AG04449 (cell line): ENCODE data around the gene TARBP1.
A peak's percentile ranks its signal among the peaks of the same experiment; 100 is the strongest.

Source experiments
- CTCF ChIA-PET: fragments of 350-600 bp; formaldehyde crosslinking; extraction: SDS; loops from one replicate; lab custom pipeline; 2021; ENCODE audit warnings: antibody characterized with exemption; lab: Yijun Ruan, JAX
- POLR2A ChIA-PET: fragments of 400-600, 350-600 bp; formaldehyde crosslinking; extraction: SDS; loops from one replicate; lab custom pipeline; 2020; ENCODE audit warnings: antibody characterized with exemption, inconsistent platforms; lab: Yijun Ruan, JAX
- DNase-seq: peaks from one replicate; pipeline ENCODE4 v3.0.0-alpha.2; 2010; ENCODE audit warnings: low read depth, low spot score
- H3K4me3 ChIP-seq: 2 replicates; pipeline ENCODE4 v1.5.1; 2011; ENCODE audit warnings: low read depth, mild to moderate bottlenecking, control low read depth, low read length
- TF ChIP-seq, protein P1 (sequence below): IDR thresholded peaks from one replicate; pipeline ENCODE4 v1.5.1; 2011; ENCODE audit warnings: mild to moderate bottlenecking, moderate library complexity, low read length, control low read depth, inconsistent platforms; ENCODE audit not compliant: insufficient read depth; ENCODE audit errors: missing control alignments

TARBP1 gene

DNA sequence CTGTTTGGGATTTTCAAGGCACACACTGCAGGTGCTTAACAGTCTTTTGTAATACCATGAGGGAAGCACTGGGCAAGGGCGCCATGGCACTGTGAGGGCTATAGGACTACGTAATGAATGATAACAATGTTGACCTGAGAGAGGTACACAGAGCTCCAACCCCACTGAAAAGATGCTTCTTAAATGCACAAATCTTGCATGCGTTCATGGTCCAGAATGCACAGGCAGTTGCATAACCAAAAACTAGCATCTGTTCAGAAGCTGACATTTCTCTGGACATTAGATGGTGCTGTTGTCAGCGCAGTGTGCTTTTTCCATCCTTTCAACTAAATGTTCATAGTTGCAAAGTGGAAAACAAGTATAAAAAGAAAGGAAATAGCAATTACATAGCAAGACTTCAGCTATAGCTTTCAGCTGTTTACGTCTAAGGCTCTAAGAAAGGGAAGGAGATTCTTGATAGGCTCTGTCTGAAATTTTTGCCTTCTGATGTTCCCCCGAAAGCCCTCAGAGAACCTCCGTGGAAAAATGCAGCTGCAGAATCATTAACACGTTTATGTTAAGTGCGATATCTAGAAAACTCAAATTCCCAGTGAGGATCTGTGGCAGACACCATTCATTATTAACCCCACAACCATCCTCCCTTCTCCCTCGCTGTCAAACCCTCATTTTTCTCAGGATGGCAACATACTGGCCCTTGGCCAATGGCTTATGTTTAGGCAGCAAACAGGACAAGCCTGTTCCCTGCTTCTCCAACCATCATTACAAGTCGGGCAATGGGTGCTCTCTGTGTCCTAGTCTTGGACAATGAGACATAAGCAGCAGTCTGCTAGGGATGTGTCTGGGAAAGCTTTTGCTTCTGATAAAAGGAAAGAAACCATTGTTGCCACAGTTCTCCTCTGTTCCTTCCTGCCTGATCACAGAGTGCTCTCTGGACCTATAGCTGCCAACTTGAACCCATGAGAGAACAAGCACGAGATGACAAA, 8.2 kb upstream of the TARBP1 start:
- H3K4me3 ChIP-seq = no peak overlapping the region
- ChIA-PET POLR2A (interaction anchor here (1.1 kb wide), 1 partner anchor 123 kb away, joined by 4 read pairs; the partner anchor contains the start of gene IRF2BP2), CTCF (interaction anchor here (0.6 to 6.3 kb wide), 42 partner anchors 9 to 1017 kb away, joined by 3 to 73 read pairs (median 4); partner anchors contain the start of genes B3GALNT2 and IRF2BP2)
- DNase-seq = no peak
- TF ChIP-seq, protein P1, sequence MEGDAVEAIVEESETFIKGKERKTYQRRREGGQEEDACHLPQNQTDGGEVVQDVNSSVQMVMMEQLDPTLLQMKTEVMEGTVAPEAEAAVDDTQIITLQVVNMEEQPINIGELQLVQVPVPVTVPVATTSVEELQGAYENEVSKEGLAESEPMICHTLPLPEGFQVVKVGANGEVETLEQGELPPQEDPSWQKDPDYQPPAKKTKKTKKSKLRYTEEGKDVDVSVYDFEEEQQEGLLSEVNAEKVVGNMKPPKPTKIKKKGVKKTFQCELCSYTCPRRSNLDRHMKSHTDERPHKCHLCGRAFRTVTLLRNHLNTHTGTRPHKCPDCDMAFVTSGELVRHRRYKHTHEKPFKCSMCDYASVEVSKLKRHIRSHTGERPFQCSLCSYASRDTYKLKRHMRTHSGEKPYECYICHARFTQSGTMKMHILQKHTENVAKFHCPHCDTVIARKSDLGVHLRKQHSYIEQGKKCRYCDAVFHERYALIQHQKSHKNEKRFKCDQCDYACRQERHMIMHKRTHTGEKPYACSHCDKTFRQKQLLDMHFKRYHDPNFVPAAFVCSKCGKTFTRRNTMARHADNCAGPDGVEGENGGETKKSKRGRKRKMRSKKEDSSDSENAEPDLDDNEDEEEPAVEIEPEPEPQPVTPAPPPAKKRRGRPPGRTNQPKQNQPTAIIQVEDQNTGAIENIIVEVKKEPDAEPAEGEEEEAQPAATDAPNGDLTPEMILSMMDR = peak; percentile 71

DNA sequence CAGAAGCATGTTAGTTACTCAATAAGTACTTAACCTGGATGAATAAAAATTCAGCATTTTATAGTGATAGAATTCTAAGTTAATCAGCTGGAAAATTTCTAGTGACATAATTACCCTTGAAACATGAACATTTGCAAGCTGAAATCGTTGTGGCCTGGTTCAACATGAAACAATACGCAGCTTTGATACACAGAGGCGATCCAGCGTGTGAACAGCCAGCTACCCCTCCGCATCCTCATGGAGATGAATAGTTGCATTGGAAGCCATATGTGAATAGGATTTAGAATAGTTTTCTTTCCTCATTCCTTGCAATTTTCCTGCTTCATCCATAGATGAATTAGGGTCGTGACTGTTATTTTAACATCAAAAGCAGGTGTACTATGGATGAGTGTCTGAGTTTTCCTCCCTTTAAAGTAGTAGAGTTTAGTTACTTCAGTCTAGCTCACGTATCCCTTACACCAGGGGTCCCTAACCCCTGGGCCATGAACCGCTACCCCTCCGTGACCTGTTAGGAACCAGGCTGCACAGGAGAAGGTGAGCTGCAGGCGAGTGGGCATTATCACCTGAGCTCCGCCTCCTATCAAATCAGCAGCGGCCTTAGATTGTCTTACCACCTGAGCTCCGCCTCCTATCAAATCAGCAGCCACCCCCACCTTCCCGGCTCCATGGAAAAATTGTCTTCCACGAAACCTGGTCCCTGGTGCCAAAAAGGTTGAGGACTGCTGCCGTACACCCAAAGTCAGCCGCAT, 6.2 kb upstream of the TARBP1 start:
- TF ChIP-seq, protein P1 = no peak
- ChIA-PET CTCF (interaction anchor here (0.8 to 6.3 kb wide), 11 partner anchors 10 to 931 kb away, joined by 3 to 73 read pairs (median 3); no protein-coding TSS in a partner anchor), POLR2A (interaction anchor here (0.8 to 0.9 kb wide), 2 partner anchors 10 to 114 kb away, joined by 3 read pairs; no protein-coding TSS in a partner anchor)

DNA sequence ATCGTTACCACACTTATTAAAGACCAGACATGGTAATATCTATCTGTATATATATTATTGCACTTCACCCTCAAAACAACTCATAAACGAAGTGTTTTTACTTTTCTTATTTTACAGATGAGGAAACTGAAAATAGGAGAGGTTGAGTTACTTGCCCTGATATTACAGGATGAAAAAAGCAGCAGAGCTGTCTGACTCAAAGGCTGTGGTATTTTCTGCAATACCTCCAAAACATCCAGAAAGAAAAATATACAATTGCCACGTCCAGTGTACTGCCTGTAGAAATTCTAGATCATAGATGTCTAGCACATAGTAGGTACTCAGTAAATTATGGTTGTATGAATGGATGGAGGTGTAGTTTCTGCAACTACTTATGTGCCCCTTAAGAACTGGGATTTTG, 5.2 kb upstream of the TARBP1 start:
- ChIA-PET POLR2A (no interaction called here), CTCF (interaction anchor here (1.2 to 6.3 kb wide), 2 partner anchors 593 to 610 kb away, joined by 3 to 73 read pairs; no protein-coding TSS in a partner anchor)
- TF ChIP-seq, protein P1 = no peak

More for the DNA sequence above, 6.2 kb upstream of the TARBP1 start:
- H3K4me3 ChIP-seq = no peak overlapping the region
- DNase-seq = no peak

DNA sequence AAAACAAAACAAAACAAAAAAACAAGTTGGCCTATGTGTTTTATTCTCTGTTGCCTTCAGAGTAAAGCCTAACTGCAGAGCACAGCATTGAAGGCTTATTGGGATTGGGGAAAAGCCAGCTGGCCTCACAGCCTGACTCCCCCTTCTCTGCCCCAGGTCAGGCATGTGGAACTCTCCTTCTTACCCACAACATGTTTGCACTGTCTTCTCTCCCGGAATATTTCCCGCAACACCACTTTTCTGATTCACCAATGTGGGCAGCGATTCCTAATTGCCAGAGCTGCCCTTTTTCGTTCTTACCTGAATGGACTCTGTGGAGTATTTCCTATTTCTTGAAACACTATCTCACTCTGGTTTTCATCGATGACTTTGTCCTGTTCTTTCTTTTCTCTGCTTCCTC, 2.8 kb upstream of the TARBP1 start:
- no peak overlapping the region for H3K4me3 ChIP-seq
- no peak for DNase-seq
- TF ChIP-seq, protein P1 = no peak
- ChIA-PET CTCF (interaction anchor here (0.6 kb wide), 1 partner anchor 14 kb away, joined by 3 read pairs; no protein-coding TSS in a partner anchor), POLR2A (no interaction called here)

More for the DNA sequence above, 5.2 kb upstream of the TARBP1 start:
- no peak overlapping the region for H3K4me3 ChIP-seq
- DNase-seq = no peak

DNA sequence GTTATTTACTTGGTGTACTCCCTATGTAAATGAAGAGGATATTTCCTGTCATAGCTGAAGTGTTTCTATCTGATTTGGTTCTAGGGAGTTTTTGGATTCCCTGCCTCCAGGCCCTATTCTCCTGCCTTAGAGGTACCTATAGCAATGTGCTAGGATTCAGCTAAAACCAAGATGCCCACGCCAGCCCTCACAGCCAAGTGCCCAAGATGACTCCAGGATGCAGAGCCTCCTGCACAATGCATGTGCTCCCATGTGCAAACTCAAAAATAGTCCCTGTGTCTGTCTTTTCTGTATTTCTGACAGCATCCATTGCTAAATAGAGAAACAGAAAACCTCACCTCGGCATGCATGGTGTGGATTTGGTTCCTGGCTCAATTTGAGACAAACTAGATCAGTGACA, 887 bp upstream of the TARBP1 start:
- ChIA-PET POLR2A (no interaction called here), CTCF (interaction anchor here (1.2 to 2.3 kb wide), 4 partner anchors 118 to 625 kb away, joined by 3 to 6 read pairs (median 4); no protein-coding TSS in a partner anchor)
- TF ChIP-seq, protein P1 = no peak
- no peak overlapping the region for H3K4me3 ChIP-seq
- no peak for DNase-seq
